ENCODE results near the gene TTC22.

Gene TTC22

GRCh38 chr1:54751426-54751825, 49.7 kb downstream of the TTC22 start:
- no peak for DNase-seq (ENCODE audit: low spot score)

DNA sequence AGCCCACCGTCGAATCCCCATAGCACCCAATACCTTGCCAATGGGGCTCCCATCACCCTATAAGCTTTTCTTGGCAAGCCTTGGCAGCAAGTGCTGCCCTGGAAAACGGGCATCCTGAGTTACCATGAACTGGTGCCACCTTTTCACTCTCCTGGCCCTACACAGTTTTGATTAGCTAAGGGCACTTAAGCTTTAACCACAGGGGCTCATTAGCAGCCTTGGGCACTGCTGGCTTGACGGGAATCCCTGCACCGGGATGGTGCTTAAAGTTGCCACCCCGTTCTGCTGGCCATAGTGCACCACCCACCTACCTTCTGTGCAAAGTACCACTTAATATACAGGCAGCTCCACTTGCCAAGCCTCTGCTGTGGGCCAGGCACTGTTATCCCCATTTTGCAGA, 50.5 kb downstream of the TTC22 start:
- DNase-seq (ENCODE audit: low spot score): no peak

DNA sequence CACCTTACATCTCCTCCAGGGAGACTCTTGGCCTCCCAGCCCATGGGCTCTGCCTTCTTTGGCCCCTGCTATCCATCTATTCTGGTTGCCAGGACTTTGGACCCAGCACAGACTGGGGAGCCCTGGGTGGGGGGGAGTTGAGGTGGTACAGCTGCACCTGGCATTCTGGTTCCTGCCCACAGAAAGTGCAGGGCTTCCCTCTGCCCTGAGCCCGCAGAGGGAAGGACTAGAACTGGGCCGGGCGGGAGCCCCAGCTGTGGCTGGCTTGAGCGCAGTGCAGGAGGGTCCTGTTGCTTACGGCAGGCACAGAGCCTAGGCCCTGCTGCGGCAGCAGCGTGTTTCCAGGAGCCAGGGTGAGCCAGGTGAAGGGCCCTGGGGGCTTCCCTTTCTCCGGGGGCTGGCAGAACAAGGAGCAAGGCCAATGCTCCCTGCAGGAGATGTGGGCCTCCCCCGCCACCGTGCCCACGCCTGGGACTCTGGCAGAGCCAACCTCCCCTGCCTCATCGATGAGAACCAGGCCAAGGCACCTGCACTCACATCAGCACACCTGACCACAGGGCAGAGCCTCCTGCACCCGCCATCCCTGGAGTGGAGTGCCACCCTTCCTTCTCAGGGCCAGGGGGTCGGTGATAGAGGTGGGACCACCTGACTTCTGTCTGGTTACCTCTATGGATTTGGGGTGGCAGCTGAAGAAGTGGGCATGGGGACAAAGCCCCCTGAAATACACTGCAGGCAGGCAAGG, 52.9 kb downstream of the TTC22 start:
- no peak for DNase-seq (ENCODE audit: low spot score)

- DNase-seq (ENCODE audit: low spot score): no peak
Measured at GRCh38 chr1:54745864-54746263, 55.3 kb downstream of the TTC22 start.

DNA sequence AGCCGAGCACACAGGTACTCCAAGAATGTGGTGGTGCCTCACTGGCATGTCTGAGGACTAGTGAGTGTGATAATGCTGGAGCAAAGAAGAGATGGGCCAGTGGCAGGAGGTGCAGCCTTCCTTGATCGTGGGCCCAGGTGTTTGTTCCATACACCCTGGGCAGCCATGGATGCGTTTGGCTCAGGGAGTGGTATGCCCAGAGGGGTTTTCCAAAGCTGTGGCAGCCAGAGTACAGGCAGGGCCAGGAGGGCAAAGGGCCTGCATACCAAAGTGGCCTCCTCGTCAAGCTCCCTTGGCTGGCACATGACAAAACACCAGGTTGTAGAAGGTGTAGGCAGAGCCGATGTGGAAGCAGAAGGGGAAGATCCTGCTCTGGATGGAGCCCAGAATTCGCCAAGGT, 55.8 kb downstream of the TTC22 start:
- no peak for DNase-seq (ENCODE audit: low spot score)

DNA sequence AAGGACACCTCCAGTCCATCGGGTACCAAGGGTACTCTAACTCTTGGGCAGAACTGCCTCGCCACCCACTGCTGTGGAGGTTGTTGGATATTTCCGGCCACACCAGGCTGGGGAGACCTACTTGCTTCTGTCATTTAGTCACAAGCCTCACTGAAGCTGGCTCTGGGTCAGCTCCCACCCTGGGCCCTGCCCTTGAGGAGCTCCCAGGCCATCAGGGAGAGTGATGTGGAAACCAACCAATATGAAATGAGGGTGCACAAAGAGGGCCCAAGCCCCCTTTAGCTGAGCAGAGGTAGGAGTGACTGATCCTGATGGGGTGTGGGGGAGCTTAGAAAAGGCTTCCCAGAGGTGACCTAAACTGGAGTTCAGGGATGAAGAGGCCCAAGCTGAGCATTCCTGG, 56.4 kb downstream of the TTC22 start:
- no peak for DNase-seq (ENCODE audit: low spot score)

DNA sequence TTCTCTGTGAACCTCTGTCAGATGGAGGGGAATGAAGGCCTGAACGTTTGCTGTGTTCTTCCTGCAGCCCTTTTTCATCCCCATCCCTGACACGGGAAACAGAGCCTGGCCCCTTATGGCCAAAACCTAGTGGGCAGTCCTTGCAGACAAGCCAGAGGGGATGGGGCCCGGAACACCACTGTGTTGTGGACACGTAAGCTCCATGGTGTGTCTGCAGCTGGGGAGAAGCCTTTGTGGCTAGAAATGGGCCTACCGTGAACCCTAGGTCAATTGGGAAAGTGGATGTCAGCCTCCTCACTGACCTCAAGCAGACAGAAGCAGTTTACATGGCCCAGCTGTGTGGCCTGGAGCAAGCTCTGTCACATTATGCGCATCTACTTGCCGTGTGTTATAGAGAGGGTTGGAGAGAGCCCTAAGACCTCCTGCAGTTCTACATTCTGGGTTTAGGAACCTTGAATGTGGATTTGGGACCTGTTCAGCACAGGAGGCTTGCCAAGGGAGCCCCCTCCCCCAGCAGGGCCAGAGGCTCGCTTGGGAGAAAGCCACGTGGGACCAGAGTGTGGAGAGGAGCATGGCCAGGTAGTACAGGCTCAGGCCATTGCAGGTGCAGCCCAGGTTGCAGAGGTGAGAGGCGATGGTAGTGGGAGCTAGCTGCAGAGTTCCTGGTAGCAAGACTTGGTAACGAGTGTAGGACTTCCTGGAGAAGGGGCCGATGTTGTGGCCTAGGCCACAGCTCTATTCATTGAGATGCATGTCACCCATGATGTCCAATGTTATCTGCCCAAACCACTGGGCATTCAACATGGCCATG, 57.5 kb downstream of the TTC22 start:
- no peak for DNase-seq (ENCODE audit: low spot score)

DNA sequence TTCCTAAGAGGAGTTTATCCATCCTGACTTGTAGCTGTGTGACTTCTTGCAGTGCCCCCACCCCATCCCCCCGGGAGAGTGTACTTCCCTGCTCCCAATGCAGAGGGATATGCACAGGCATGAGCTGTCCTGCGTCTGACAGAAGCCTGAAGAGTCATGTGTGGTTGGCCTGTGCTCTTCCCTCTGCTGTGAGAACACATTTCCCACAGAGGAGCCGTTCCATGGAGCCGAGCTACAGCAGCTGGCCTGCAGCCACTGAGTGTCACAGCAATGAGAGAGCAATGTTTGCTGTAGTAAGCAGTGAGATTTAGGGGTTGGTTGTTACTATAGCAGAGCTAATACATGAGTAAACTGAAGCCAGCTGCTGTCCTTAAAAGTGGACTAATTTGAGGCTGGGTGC, 58.8 kb downstream of the TTC22 start:
- peak; percentile 50 for DNase-seq (ENCODE audit: low spot score)

DNA sequence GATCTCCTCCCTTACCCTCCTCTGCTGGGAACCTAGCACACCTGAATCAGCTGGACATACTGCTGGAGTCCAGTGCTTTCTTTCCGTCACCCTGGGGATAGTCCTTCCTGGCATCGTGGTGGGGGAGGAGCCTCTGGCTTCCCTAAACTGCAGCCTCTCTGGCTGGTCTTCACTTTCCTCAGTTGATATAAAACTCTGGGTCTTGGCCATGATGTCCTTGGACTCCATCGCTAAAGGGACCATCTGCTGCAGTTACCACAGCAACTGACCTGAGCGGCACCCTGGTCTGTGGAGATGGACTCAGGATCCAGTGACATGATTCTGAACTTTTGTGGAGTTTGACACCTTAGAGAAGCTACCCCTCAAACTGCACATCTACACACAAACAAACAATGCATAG, 59.6 kb downstream of the TTC22 start:
- no peak for DNase-seq (ENCODE audit: low spot score)

- DNase-seq (ENCODE audit: low spot score): no peak
Measured at GRCh38 chr1:54738244-54738643, 62.9 kb downstream of the TTC22 start.

GRCh38 chr1:54736685-54737084, 64.4 kb downstream of the TTC22 start:
- DNase-seq (ENCODE audit: low spot score): no peak
